ENCODE measurements around the gene LACRT.

LACRT gene

GRCh38 chr12:54598970-54599369 lies 35.7 kb downstream of the LACRT start:
- DNase-seq, result no peak

GRCh38 chr12:54596526-54596946 lies 38.2 kb downstream of the LACRT start:
- DNase-seq, result peak; percentile 45

- no peak for DNase-seq
Measured at GRCh38 chr12:54595471-54595870, 39.2 kb downstream of the LACRT start.

GRCh38 chr12:54593725-54594124 lies 41.0 kb downstream of the LACRT start:
- no peak for DNase-seq

GRCh38 chr12:54593135-54593534 lies 41.6 kb downstream of the LACRT start:
- DNase-seq, result no peak

GRCh38 chr12:54592316-54592715 lies 42.4 kb downstream of the LACRT start:
- DNase-seq, result no peak

- no peak for DNase-seq
Measured at GRCh38 chr12:54590978-54591591, 43.6 kb downstream of the LACRT start.

- no peak for DNase-seq
Measured at GRCh38 chr12:54589964-54590363, 44.7 kb downstream of the LACRT start.

- DNase-seq, result no peak
Measured at GRCh38 chr12:54588890-54589267, 45.8 kb downstream of the LACRT start.

GRCh38 chr12:54588110-54588889 lies 46.4 kb downstream of the LACRT start, which contains the start of gene PPP1R1A:
Gene PPP1R1A (minus strand): TSS chr12:54588659. CDS start chr12:54588488, 171 bp downstream.
- DNase-seq, result no peak

GRCh38 chr12:54587315-54587873 lies 47.3 kb downstream of the LACRT start:
- DNase-seq, result no peak

GRCh38 chr12:54586620-54587019 lies 48.1 kb downstream of the LACRT start:
- DNase-seq, result no peak

- DNase-seq, result no peak
Measured at GRCh38 chr12:54585243-54585642, 49.5 kb downstream of the LACRT start.

GRCh38 chr12:54584128-54584527 lies 50.6 kb downstream of the LACRT start:
- no peak for DNase-seq

- DNase-seq, result no peak
Measured at GRCh38 chr12:54583726-54584125, 51.0 kb downstream of the LACRT start.

- DNase-seq, result no peak
Measured at GRCh38 chr12:54581412-54581811, 53.3 kb downstream of the LACRT start.

All from NCI-H146 (cell line).